ENCODE results near the gene C19orf44. TPM values are rescaled to one million over a fixed set of nuclear protein-coding genes. Genes with fewer than 3 reads are reported as not detected.
"Not testable (repeated sequence)": the region's sequence is repeated elsewhere in the genome, so short reads cannot be mapped to it uniquely, and the experiment has no call there.

C19orf44 gene
- total RNA-seq = 1 to 10 TPM; 4.0 to 4.2 TPM

GRCh38 chr19:16495982-16496612, at the start of gene C19orf44, which contains the start of gene CALR3:
Gene C19orf44, plus strand, starts transcription at chr19:16496394. Its CDS starts 4,399 bp downstream, at chr19:16500793.
Gene CALR3, minus strand, starts transcription at chr19:16496167. Its CDS starts 38 bp downstream, at chr19:16496129.
- H3K9me3 Mint-ChIP-seq = no peaks in the 10 kb centered on the region
- peak; percentile 99 for ATAC-seq (replicated peaks)
- peaks cover 6% of the 10 kb centered on the region for H3K4me1 Mint-ChIP-seq
- peak within 1 kb of the TSS; percentile 96 for H3K27ac Mint-ChIP-seq
- no peaks in the 10 kb centered on the region for H3K27me3 Mint-ChIP-seq
- peaks cover 3% of the 10 kb centered on the region for H3K36me3 Mint-ChIP-seq (ENCODE audit: low read depth)
- H3K4me3 Mint-ChIP-seq = peak within 1 kb of the TSS; percentile 98

- H3K9me3 Mint-ChIP-seq = no peaks in the 10 kb centered on the region
- peaks cover 46% of the 10 kb centered on the region for H3K36me3 Mint-ChIP-seq (ENCODE audit: low read depth)
- peaks cover 51% of the 10 kb centered on the region for H3K4me1 Mint-ChIP-seq
- H3K27me3 Mint-ChIP-seq = no peaks in the 10 kb centered on the region
- peak overlapping the region; percentile 98 for H3K27ac Mint-ChIP-seq
- peak; percentile 27 for ATAC-seq (replicated peaks)
- H3K4me3 Mint-ChIP-seq = peak overlapping the region; percentile 82
These were observed 49.3 kb upstream of the C19orf44 start for GRCh38 chr19:16446724-16447368.

GRCh38 chr19:16448872-16449271, 47.3 kb upstream of the C19orf44 start:
- Mint-ChIP-seq H3K36me3 (ENCODE audit: low read depth) (peaks cover 39% of the 10 kb centered on the region), H3K4me3 (peak overlapping the region; percentile 82), H3K27ac (peak overlapping the region; percentile 98), H3K4me1 (peaks cover 48% of the 10 kb centered on the region)
- not testable (repeated sequence) for ATAC-seq (replicated peaks); H3K27me3 Mint-ChIP-seq; H3K9me3 Mint-ChIP-seq

GRCh38 chr19:16449330-16449961, 46.7 kb upstream of the C19orf44 start:
- Mint-ChIP-seq H3K4me1 (peaks cover 45% of the 10 kb centered on the region), H3K9me3 (no peaks in the 10 kb centered on the region), H3K36me3 (ENCODE audit: low read depth) (peaks cover 34% of the 10 kb centered on the region), H3K27me3 (no peaks in the 10 kb centered on the region), H3K4me3 (peak overlapping the region; percentile 82), H3K27ac (peak overlapping the region; percentile 98)
- peak; percentile 88 for ATAC-seq (replicated peaks)

- H3K27me3 Mint-ChIP-seq = no peaks in the 10 kb centered on the region
- H3K4me1 Mint-ChIP-seq = peaks cover 35% of the 10 kb centered on the region
These were observed 43.9 kb upstream of the C19orf44 start for GRCh38 chr19:16452325-16452724.

GRCh38 chr19:16454351-16454918, 41.8 kb upstream of the C19orf44 start:
- Mint-ChIP-seq H3K9me3 (no peaks in the 10 kb centered on the region), H3K4me3 (no peak overlapping the region), H3K36me3 (ENCODE audit: low read depth) (peaks cover 5% of the 10 kb centered on the region), H3K4me1 (peaks cover 31% of the 10 kb centered on the region), H3K27me3 (no peaks in the 10 kb centered on the region), H3K27ac (peak overlapping the region; percentile 70)
- ATAC-seq (replicated peaks) = no peak

More at GRCh38 chr19:16452325-16452724, 43.9 kb upstream of the C19orf44 start:
- Mint-ChIP-seq H3K9me3 (no peaks in the 10 kb centered on the region), H3K36me3 (ENCODE audit: low read depth) (peaks cover 20% of the 10 kb centered on the region), H3K27ac (no peak overlapping the region), H3K4me3 (no peak overlapping the region)
- no peak for ATAC-seq (replicated peaks)

GRCh38 chr19:16455489-16455888, 40.7 kb upstream of the C19orf44 start:
- H3K27me3 Mint-ChIP-seq = no peaks in the 10 kb centered on the region
- no peaks in the 10 kb centered on the region for H3K9me3 Mint-ChIP-seq
- H3K36me3 Mint-ChIP-seq (ENCODE audit: low read depth) = no peaks in the 10 kb centered on the region
- peaks cover 26% of the 10 kb centered on the region for H3K4me1 Mint-ChIP-seq
- no peak for ATAC-seq (replicated peaks)
- H3K27ac Mint-ChIP-seq = peak overlapping the region; percentile 83
- H3K4me3 Mint-ChIP-seq = no peak overlapping the region

GRCh38 chr19:16456652-16457194, 39.5 kb upstream of the C19orf44 start:
- H3K27ac Mint-ChIP-seq = peak overlapping the region; percentile 83
- H3K4me3 Mint-ChIP-seq = peak overlapping the region; percentile 42
- no peaks in the 10 kb centered on the region for H3K27me3 Mint-ChIP-seq
- no peak for ATAC-seq (replicated peaks)
- H3K4me1 Mint-ChIP-seq = peaks cover 26% of the 10 kb centered on the region
- H3K9me3 Mint-ChIP-seq = no peaks in the 10 kb centered on the region
- no peaks in the 10 kb centered on the region for H3K36me3 Mint-ChIP-seq (ENCODE audit: low read depth)

- H3K4me3 Mint-ChIP-seq = peak overlapping the region; percentile 42
These were observed 38.8 kb upstream of the C19orf44 start for GRCh38 chr19:16457195-16457953.

GRCh38 chr19:16457954-16458331, 38.3 kb upstream of the C19orf44 start:
- H3K36me3 Mint-ChIP-seq (ENCODE audit: low read depth) = no peaks in the 10 kb centered on the region
- ATAC-seq (replicated peaks) = peak; percentile 3
- peak overlapping the region; percentile 21 for H3K27ac Mint-ChIP-seq
- H3K4me1 Mint-ChIP-seq = peaks cover 26% of the 10 kb centered on the region
- no peaks in the 10 kb centered on the region for H3K9me3 Mint-ChIP-seq
- no peak overlapping the region for H3K4me3 Mint-ChIP-seq
- H3K27me3 Mint-ChIP-seq = no peaks in the 10 kb centered on the region

More at GRCh38 chr19:16457195-16457953, 38.8 kb upstream of the C19orf44 start:
- Mint-ChIP-seq H3K4me1 (peaks cover 26% of the 10 kb centered on the region), H3K36me3 (ENCODE audit: low read depth) (no peaks in the 10 kb centered on the region), H3K9me3 (no peaks in the 10 kb centered on the region), H3K27me3 (no peaks in the 10 kb centered on the region), H3K27ac (peak overlapping the region; percentile 83)
- peak; percentile 67 for ATAC-seq (replicated peaks)

- Mint-ChIP-seq H3K27ac (peak overlapping the region; percentile 21), H3K27me3 (no peaks in the 10 kb centered on the region), H3K9me3 (no peaks in the 10 kb centered on the region), H3K4me3 (peak overlapping the region; percentile 21), H3K36me3 (ENCODE audit: low read depth) (no peaks in the 10 kb centered on the region), H3K4me1 (peaks cover 34% of the 10 kb centered on the region)
- ATAC-seq (replicated peaks) = no peak
These were observed 37.5 kb upstream of the C19orf44 start for GRCh38 chr19:16458391-16459341.

GRCh38 chr19:16459680-16460079, 36.5 kb upstream of the C19orf44 start:
- no peak for ATAC-seq (replicated peaks)
- Mint-ChIP-seq H3K4me1 (peaks cover 31% of the 10 kb centered on the region), H3K9me3 (no peaks in the 10 kb centered on the region), H3K27ac (no peak overlapping the region), H3K36me3 (ENCODE audit: low read depth) (no peaks in the 10 kb centered on the region), H3K27me3 (no peaks in the 10 kb centered on the region), H3K4me3 (no peak overlapping the region)

GRCh38 chr19:16460454-16460853, 35.7 kb upstream of the C19orf44 start:
- peaks cover 31% of the 10 kb centered on the region for H3K4me1 Mint-ChIP-seq
- ATAC-seq (replicated peaks) = no peak

More at GRCh38 chr19:16460454-16460853, 35.7 kb upstream of the C19orf44 start:
- no peaks in the 10 kb centered on the region for H3K9me3 Mint-ChIP-seq
- no peak overlapping the region for H3K27ac Mint-ChIP-seq
- no peaks in the 10 kb centered on the region for H3K27me3 Mint-ChIP-seq
- H3K36me3 Mint-ChIP-seq (ENCODE audit: low read depth) = no peaks in the 10 kb centered on the region
- H3K4me3 Mint-ChIP-seq = no peak overlapping the region

Data from activated T-helper 17 cell treated with anti-CD3 and anti-CD28 coated beads, Interleukin-2, amount 50 U/mL, for 72 hours (primary cell).